Jurkat, Clone E6-1 (cell line): ENCODE results near the gene MTERF4.
"Not testable (repeated sequence)": the region's sequence is repeated elsewhere in the genome, so short reads cannot be mapped to it uniquely, and the experiment has no call there.

ENCODE experiments used
- DNase-seq: peaks from one replicate; pipeline ENCODE4 v3.0.0-alpha.2; 2011; ENCODE audit warnings: low read depth, low spot score
- H3K4me3 ChIP-seq: 2 replicates; pipeline ENCODE4 v1.5.1; 2011; ENCODE audit warnings: mild to moderate bottlenecking, low read length, control low read depth, moderate library complexity

MTERF4 gene

DNA sequence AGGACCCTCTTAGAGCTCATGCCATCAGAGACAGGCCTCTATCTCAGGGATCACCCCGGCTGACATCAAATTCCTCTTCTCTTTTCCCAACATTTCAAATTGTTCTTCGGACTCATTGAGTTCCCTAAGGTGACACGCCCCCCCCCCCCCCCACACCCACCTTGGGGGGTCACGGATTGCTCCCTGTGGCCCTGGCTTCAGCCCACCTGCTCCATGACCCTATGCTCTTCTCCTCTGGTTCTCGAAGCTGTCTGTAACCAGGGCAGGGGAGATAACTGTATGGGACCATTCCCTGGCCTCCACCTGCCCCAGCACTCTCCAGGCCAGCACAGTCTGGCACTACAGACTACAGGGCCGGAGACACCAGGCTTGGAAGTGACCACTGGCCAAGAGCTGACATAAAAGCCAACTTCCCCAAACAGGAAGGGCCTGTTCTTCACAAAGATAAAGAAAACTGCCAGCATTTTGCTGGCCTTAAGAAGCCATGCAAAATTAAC is 7.1 kb downstream of the MTERF4 start:
- H3K4me3 ChIP-seq: no peak overlapping the region
- DNase-seq: no peak

GRCh38 chr2:241094172-241094571 is 7.9 kb downstream of the MTERF4 start:
- H3K4me3 ChIP-seq: no peak overlapping the region
- no peak for DNase-seq

- H3K4me3 ChIP-seq, DNase-seq: not testable (repeated sequence)
These were observed 8.8 kb downstream of the MTERF4 start for GRCh38 chr2:241093133-241093781.

DNA sequence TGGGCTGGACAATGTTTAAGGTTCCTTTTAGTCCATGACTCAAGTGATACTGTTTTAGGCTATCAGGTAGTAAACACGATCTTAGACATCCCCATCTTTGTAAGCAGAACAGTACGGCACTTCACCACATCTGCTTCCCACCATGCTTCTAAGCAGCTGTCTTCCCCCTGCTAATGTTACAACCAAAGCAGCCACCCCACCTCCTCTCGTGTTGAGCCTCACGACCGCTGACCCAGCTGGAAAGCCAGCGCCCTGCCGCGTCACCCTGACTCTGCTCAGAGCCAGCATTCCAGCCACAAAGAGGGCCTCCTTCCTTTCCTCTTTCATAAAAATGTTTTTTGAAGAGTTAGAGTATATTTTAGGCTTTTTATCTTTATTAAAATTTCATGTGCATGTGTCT is 9.4 kb downstream of the MTERF4 start:
- H3K4me3 ChIP-seq: no peak overlapping the region
- no peak for DNase-seq

- H3K4me3 ChIP-seq: no peak overlapping the region
- no peak for DNase-seq
These were observed 10.2 kb downstream of the MTERF4 start for GRCh38 chr2:241091734-241092445.

- DNase-seq: no peak
- no peak overlapping the region for H3K4me3 ChIP-seq
These were observed 10.9 kb downstream of the MTERF4 start for GRCh38 chr2:241091201-241091600.

DNA sequence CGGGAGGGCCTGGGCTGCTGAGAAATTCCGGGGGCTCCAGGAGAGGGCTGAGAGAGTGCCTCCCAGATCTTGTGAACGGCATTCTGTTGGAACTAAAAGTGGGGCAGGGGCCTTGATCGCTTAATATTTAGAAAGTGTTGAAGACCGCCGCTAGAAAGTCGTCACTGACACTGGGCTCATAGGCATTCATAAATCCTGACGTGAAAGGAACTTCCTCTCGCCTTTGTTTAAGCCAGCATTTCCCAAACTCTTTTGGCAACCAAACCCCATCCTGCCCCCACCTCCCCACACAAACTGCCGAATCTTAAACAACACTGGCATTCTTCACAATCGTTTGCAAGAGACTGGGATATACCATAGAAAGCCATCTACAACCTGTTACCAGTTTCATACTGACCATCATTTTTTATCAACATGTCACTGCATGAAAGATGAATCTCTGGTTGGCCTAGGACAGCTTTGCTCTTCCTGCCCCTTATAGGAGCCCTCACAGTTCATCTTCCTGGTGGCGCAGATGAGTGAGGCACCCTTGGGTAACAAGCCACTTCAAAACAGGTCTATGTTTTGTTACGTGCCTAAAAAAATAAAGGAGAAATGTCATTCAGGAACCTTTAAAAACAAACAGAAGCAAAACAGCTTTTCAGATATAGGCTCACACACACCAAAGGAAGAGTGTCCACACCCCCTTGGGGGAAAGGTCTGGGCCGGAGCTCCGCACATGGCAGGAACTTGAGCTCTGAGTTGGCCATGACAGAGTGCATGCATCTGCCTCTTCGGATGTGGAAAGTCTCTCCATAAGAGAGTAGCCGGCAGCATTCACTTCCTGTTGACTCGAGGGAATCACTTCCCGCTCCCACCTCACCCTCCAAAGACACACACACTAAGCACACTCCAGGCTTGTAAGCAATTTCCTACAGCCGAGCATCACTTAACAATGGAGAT is 13.0 kb downstream of the MTERF4 start:
- DNase-seq: no peak
- H3K4me3 ChIP-seq: no peak overlapping the region

GRCh38 chr2:241088376-241088775 is 13.7 kb downstream of the MTERF4 start:
- no peak for DNase-seq
- H3K4me3 ChIP-seq: no peak overlapping the region

DNA sequence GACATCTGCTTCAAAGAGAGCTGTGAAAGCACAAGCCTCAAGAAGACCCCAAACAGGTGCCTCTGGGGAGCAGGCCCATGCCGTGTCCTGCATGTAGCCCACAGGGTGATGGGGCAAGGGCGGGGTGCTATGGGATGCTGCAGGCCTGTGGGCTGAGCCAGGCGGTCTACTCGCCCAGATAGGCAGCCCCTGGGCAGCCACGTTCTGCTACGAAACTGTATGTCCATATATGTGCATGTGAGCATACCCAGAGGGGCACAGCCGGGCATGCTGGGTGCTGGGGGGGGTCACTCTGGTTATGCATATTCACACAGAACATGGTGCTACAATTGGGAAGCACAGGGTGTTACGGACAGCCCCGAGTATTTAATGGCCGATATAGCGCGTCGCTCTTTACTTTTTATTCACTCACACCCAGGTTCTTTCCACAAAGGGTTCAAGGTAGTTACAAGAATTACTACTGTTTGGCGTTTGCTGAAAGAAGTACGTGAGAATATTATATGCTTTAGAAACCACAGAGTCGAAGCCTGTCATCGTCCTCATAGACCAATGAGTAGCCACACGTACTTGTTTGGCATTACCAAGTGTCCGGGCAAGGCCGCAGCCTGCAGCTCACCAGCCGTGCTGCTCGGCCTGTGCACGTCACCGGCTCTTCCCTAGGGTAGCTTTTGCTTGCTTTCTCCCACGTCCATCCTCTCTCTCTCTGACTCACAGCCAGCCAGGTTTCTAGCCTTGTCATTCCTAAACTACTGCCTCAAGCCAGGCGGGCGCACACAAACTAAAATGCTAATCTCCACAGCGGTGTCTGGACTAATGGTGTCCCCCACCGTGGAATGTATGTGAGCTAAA is 14.4 kb downstream of the MTERF4 start:
- DNase-seq: no peak
- H3K4me3 ChIP-seq: no peak overlapping the region

DNA sequence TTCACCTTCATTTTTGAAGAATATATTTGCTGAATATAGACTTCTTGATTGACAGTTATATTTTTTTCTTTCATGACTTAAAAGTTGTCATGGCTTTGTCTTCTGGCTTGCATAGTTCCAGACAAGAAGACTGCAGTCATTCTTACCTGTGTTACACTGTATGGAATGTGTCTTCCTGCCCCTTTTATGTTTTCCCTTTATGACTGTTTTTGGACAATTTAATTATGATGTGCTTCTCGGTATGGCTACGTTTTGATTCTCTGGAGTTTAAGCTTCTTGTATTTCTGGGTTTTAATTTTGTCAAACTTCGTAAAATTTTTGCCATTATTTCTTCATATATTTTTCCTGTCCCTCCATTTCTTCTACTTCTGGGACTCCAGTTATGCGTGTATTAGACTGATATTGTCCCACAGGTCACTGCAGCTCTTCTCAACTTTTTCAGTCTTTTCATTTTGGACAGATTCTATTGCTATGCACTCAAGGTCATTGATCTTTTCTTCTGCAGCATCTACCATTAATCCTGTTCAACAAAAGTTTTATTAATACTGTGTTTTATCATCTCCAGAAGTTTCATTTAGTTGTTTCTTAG is 17.1 kb downstream of the MTERF4 start:
- DNase-seq: no peak
- H3K4me3 ChIP-seq: no peak overlapping the region

DNA sequence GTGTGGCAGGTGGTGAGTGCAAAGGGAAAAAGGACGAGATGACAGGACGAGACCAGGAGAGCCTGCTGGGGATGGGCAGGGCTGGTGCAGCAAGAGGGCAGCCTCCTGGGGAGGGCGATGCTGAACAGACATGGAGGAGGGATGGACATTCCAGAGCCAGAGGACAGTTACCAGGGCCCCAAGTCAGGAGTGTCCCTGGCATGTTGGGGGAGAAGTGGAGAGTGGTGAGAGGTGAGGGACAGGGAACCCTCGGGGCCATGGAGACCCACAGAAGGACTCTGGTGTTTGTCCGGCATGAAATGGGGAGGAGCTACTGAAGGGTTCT is 19.0 kb downstream of the MTERF4 start:
- DNase-seq: no peak
- H3K4me3 ChIP-seq: no peak overlapping the region

GRCh38 chr2:241082341-241083090 is 19.6 kb downstream of the MTERF4 start:
- no peak for DNase-seq
- H3K4me3 ChIP-seq: no peak overlapping the region

- no peak for DNase-seq
- no peak overlapping the region for H3K4me3 ChIP-seq
These were observed 20.3 kb downstream of the MTERF4 start for GRCh38 chr2:241081643-241082340.

DNA sequence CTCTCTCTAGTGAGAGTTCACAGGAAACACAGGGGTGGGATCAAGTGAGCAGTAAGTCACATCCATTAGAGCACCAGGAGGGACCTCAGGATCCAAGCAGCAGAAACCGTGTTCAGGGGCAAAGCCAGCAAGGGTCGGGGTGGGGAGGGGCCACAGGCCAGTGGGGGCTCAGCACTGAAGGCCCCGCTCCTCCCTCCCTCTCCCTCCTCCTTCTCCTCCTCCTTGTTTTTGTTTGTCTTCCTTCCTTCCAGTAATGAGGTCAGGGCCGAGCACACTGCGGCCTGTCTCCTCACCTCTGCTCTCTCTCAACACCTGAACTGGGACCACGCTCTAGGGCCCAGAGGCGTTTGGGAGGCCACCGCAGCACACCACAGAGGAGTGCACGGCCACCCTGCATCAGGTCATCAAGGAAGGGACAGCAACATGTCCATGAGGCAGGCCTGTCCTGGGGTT is 20.9 kb downstream of the MTERF4 start:
- no peak overlapping the region for H3K4me3 ChIP-seq
- no peak for DNase-seq

DNA sequence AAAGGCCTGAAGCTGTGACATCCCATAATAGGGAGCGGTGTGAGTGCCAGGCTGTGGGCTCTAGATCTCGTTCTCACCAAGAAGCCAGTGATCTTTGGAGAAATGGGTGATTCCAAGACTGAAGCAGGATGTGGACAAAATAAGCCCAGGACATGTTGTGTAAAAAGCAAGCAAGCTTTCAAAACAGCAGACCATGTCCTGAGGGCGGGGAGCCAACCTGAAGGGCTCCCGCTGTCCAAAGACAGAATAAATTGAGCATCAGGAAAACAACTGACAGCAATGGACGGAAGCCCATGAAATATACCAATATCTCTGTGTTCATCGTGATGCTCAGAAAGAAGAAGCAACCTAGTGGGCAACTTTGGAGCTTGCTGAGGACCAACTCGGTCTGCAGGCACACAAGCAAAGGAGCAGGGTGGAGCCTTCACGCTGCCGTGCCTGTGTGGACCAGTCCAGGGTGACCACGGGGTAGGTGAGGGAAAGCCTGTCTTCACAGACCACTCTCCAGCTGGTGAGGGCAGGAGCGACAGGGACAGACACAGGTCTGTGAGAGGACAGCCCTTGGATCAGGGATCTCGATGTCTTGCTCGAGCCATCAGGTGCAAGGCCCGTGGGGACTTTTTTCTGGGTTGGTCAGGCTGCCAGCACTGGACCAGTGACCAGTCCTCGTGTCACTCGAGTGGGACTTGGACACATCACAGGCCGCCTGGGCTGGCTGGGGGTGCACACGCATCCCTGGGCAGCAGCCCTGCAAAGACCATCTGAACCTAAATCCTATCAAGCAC is 21.5 kb downstream of the MTERF4 start:
- H3K4me3 ChIP-seq: no peak overlapping the region
- no peak for DNase-seq

- no peak overlapping the region for H3K4me3 ChIP-seq
- DNase-seq: no peak
These were observed 27.1 kb downstream of the MTERF4 start for GRCh38 chr2:241074901-241075540.
